Smooth muscle cell (in vitro differentiated cells): ENCODE data around the gene NR3C2. TPM values are rescaled to one million over a fixed set of nuclear protein-coding genes. Genes with fewer than 3 reads are reported as not detected.
A peak's percentile ranks its signal among the peaks of the same experiment; 100 is the strongest.

Source experiments
- DNase-seq: peaks from one replicate; lab custom pipeline; 2025; ENCODE audit not compliant: unreplicated experiment; lab: John Stamatoyannopoulos, UW
- H2AFZ ChIP-seq: fragments of 200-600 bp; sonication (generic); 2 replicates; pipeline ENCODE4 v1.6.0; 2016; ENCODE audit warnings: antibody characterized with exemption, low read depth, mild to moderate bottlenecking
- H3F3A ChIP-seq: fragments of 200-600 bp; sonication (generic); 2 replicates; pipeline ENCODE4 v1.6.0; 2017; ENCODE audit warnings: antibody characterized with exemption, low read depth
- H3K27ac ChIP-seq: fragments of 200-600 bp; sonication (generic); 2 replicates; pipeline ENCODE4 v1.5.1; 2016; ENCODE audit warnings: low read depth, mild to moderate bottlenecking
- H3K27me3 ChIP-seq: fragments of 200-600 bp; sonication (generic); 2 replicates; pipeline ENCODE4 v1.6.1; 2016; ENCODE audit warnings: low read depth, mild to moderate bottlenecking
- H3K36me3 ChIP-seq: fragments of 200-600 bp; sonication (generic); 2 replicates; pipeline ENCODE4 v1.5.1; 2016; ENCODE audit warnings: low read depth
- H3K4me1 ChIP-seq: fragments of 200-600 bp; sonication (generic); 2 replicates; pipeline ENCODE4 v1.5.1; 2016; ENCODE audit warnings: low read depth
- H3K4me2 ChIP-seq: fragments of 200-600 bp; sonication (generic); 2 replicates; pipeline ENCODE4 v1.6.0; 2016; ENCODE audit warnings: mild to moderate bottlenecking
- H3K4me3 ChIP-seq: fragments of 200-600 bp; sonication (generic); 2 replicates; pipeline ENCODE4 v1.5.1; 2016; ENCODE audit warnings: mild to moderate bottlenecking
- H3K79me2 ChIP-seq: fragments of 200-600 bp; sonication (generic); 2 replicates; pipeline ENCODE4 v1.6.0; 2016; ENCODE audit warnings: low read depth, mild to moderate bottlenecking
- H3K9ac ChIP-seq: fragments of 200-600 bp; sonication (generic); 2 replicates; pipeline ENCODE4 v1.6.0; 2016; ENCODE audit warnings: low read depth
- H3K9me3 ChIP-seq: fragments of 200-600 bp; sonication (generic); replicated peaks from 2 replicates; pipeline ENCODE4 v1.5.1; 2016; ENCODE audit warnings: low read depth
- H4K20me1 ChIP-seq: fragments of 200-600 bp; sonication (generic); 2 replicates; pipeline ENCODE4 v1.6.0; 2016; ENCODE audit warnings: low read depth
- CTCF ChIP-seq: fragments of 200-600 bp; sonication (generic); IDR thresholded peaks from 2 replicates; pipeline ENCODE4 v1.5.1; 2017; ENCODE audit warnings: borderline replicate concordance, mild to moderate bottlenecking, antibody characterized with exemption; ENCODE audit not compliant: insufficient read depth, poor library complexity, severe bottlenecking
- WGBS: methylation state at CpG from one replicate; pipeline ENCODE4 v1.1.7; 2016; ENCODE audit warnings: low lambda C conversion rate; 5-methylcytosine and 5-hydroxymethylcytosine counted together
- polyA plus RNA-seq: library from polyadenylated mRNA; unstranded; fragments of >200 nt; fragmentation: Nextera tagmentation; extraction: Ambion mirVana; gene quantifications from 2 replicates; pipeline ENCODE4 v1.2.1, GENCODE V29; 2016
- total RNA-seq: library from RNA; depleted of rRNA; stranded (reverse); fragments of >200 nt; gene quantifications from 2 replicates; pipeline ENCODE4 v1.2.3, GENCODE V29; 2014

Gene NR3C2
- total and polyA plus RNA-seq, 2 experiments from 2014 or later, result 0.09 TPM; not detected in 1

- Histone ChIP-seq H3K27ac (no peak overlapping the region), H2AFZ (no peak overlapping the region), H3F3A (no peaks in the 10 kb centered on the region), H3K9me3 (no peaks in the 10 kb centered on the region), H3K4me3 (no peak overlapping the region), H3K4me2 (peak overlapping the region; percentile 71), H4K20me1 (no peaks in the 10 kb centered on the region), H3K79me2 (no peaks in the 10 kb centered on the region), H3K9ac (no peak overlapping the region), H3K36me3 (no peaks in the 10 kb centered on the region), H3K27me3 (no peaks in the 10 kb centered on the region), H3K4me1 (peaks cover 6% of the 10 kb centered on the region)
- no peak for TF ChIP-seq CTCF
- WGBS, result 43% methylated on average over 6 of the region's 6 CpGs
- no peak for DNase-seq
These were observed 276.1 kb downstream of the NR3C2 start for GRCh38 chr4:148166132-148166591.

DNA sequence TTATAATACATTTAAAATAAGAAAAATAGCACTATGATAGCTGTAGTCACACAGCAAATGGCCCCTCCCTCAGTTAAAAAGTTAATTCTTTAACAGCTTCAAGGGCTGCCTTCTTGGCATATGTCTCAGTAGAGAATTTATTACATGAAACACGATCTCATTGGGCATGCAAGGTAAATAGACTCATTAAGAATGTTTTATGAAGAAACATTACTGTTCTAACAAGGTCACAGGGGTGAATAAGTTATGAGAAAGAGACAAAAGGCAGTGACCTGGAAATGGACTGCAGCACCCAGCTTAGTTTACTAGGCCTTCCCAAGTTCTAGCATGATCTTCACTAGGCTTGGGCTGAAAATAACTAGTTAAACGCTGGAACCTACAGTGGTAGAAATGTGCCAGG lies 277.7 kb downstream of the NR3C2 start:
- TF ChIP-seq CTCF, result no peak
- Histone ChIP-seq H3K4me2 (no peak overlapping the region), H3K79me2 (no peaks in the 10 kb centered on the region), H3K9ac (no peak overlapping the region), H3K9me3 (no peaks in the 10 kb centered on the region), H3K36me3 (no peaks in the 10 kb centered on the region), H3K27ac (no peak overlapping the region), H2AFZ (no peak overlapping the region), H3K4me1 (peaks cover 6% of the 10 kb centered on the region), H3K27me3 (no peaks in the 10 kb centered on the region), H4K20me1 (no peaks in the 10 kb centered on the region), H3K4me3 (no peak overlapping the region), H3F3A (no peaks in the 10 kb centered on the region)
- WGBS, result 82% methylated on average over 2 of the region's 2 CpGs
- no peak for DNase-seq

DNA sequence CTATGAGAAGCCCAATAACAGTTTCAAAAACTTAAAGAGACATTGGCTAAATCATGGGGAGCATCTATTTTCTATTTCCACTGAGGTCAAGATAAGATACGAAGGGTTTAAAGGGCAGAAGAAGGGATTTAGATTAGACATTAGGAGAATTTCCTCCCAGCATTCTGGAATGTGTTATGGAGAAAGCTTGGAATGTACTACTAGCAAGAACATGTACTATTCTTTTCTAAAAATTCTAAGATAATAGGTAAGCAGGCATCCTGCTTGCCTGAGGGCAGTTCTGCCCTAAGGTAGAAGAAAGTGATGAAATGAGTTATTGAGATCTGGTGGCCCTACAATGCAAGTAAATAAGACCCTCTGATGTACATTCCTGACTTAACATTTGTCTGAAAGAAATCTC lies 279.2 kb downstream of the NR3C2 start:
- H3F3A ChIP-seq, result no peaks in the 10 kb centered on the region

More for the DNA sequence above, 279.2 kb downstream of the NR3C2 start:
- Histone ChIP-seq H3K4me2 (peak overlapping the region; percentile 33), H3K4me1 (peaks cover 6% of the 10 kb centered on the region), H3K27ac (peak overlapping the region; percentile 24), H3K9ac (no peak overlapping the region), H2AFZ (no peak overlapping the region), H3K27me3 (no peaks in the 10 kb centered on the region), H3K9me3 (no peaks in the 10 kb centered on the region), H4K20me1 (no peaks in the 10 kb centered on the region), H3K4me3 (no peak overlapping the region), H3K36me3 (no peaks in the 10 kb centered on the region), H3K79me2 (no peaks in the 10 kb centered on the region)
- no peak for TF ChIP-seq CTCF
- no peak for DNase-seq
- WGBS, result 3% methylated on average over 1 of the region's 1 CpG
